H1 (cell line): ENCODE results near the gene UQCRFS1. TPM values are rescaled to one million over a fixed set of nuclear protein-coding genes. Genes with fewer than 3 reads are reported as not detected.

Source experiments
- CTCF ChIA-PET: fragments of 300-600 bp; sonication (Branson Sonifier 250); formaldehyde crosslinking; loops from one replicate; lab custom pipeline; 2021; ENCODE audit not compliant: partially characterized antibody; lab: Charles Lee
- POLR2A ChIA-PET: fragments of 300-600 bp; sonication (Branson Sonifier 250); formaldehyde crosslinking; loops from one replicate; lab custom pipeline; 2021; ENCODE audit warnings: inconsistent platforms; ENCODE audit not compliant: partially characterized antibody; lab: Charles Lee
- DNase-seq, 2 experiments: peaks; one replicate each; pipeline versions ENCODE4 v3.0.0 to v3.0.0-alpha.2; 2010 to 2022; ENCODE audit warnings: low spot score in 2 of 2, low read depth in 1 of 2, mixed read lengths in 1 of 2
- FAIRE-seq: peaks from 2 replicates; lab custom pipeline; 2011; peaks lifted over from hg19 to GRCh38; lab: Jason Lieb, UNC
- H2AFZ ChIP-seq: 2 replicates; pipeline ENCODE4 v1.8.1; 2012; ENCODE audit warnings: low read length, inconsistent platforms
- H2AK5ac ChIP-seq: 2 replicates; pipeline ENCODE4 v1.6.1; 2013; ENCODE audit warnings: low read depth, low read length
- H2BK120ac ChIP-seq: replicated peaks from 2 replicates; pipeline ENCODE3; 2013; ENCODE audit warnings: low read depth, low read length, inconsistent platforms
- H2BK12ac ChIP-seq: 2 replicates; pipeline ENCODE4 v1.6.1; 2013; ENCODE audit warnings: low read depth, low read length
- H2BK15ac ChIP-seq: 2 replicates; pipeline ENCODE4 v1.6.1; 2013; ENCODE audit warnings: low read length
- H2BK20ac ChIP-seq: 2 replicates; pipeline ENCODE4 v1.6.1; 2013; ENCODE audit warnings: low read length
- H2BK5ac ChIP-seq: 2 replicates; pipeline ENCODE4 v1.6.1; 2013; ENCODE audit warnings: low read depth, low read length
- H3K14ac ChIP-seq: 2 replicates; pipeline ENCODE4 v1.6.1; 2013; ENCODE audit warnings: inconsistent platforms; ENCODE audit not compliant: insufficient read length
- H3K18ac ChIP-seq: 2 replicates; pipeline ENCODE4 v1.6.1; 2013; ENCODE audit warnings: low read length; ENCODE audit errors: extremely low read depth
- H3K23ac ChIP-seq: 2 replicates; pipeline ENCODE4 v1.6.1; 2013; ENCODE audit warnings: inconsistent platforms; ENCODE audit not compliant: insufficient read length
- H3K23me2 ChIP-seq: 2 replicates; pipeline ENCODE4 v1.6.1; 2013; ENCODE audit warnings: low read depth, low read length
- H3K27ac ChIP-seq: 2 replicates; pipeline ENCODE4 v1.6.1; 2011; ENCODE audit warnings: low read depth, low read length, inconsistent platforms
- H3K27me3 ChIP-seq, 4 experiments: replicated peaks in 1 of 4; 1 replicate in 1 of 4; 2 replicates in 3 of 4; pipeline versions ENCODE4 v1.6.1 to v1.8.1; 2011 to 2013; ENCODE audit warnings: low read length in 3 of 4, mild to moderate bottlenecking in 3 of 4, inconsistent platforms in 2 of 4, mixed read lengths in 2 of 4, moderate library complexity in 1 of 4; ENCODE audit not compliant: control insufficient read depth in 3 of 4, insufficient read depth in 3 of 4; ENCODE audit errors: extremely low read depth in 1 of 4
- H3K36me3 ChIP-seq, 4 experiments: 2 replicates each; pipeline versions ENCODE4 v1.6.1 to v1.8.1; 2011 to 2013; ENCODE audit warnings: mild to moderate bottlenecking in 4 of 4, low read length in 3 of 4, moderate library complexity in 2 of 4, control low read depth in 1 of 4, inconsistent platforms in 1 of 4; ENCODE audit not compliant: insufficient read depth in 4 of 4, control insufficient read depth in 2 of 4
- H3K4ac ChIP-seq: replicated peaks from 2 replicates; pipeline ENCODE3; 2013; ENCODE audit warnings: low read length, low read depth, mixed read lengths, inconsistent platforms; ENCODE audit not compliant: insufficient read length
- H3K4me1 ChIP-seq, 4 experiments: replicated peaks in 1 of 4; 1 replicate in 1 of 4; 2 replicates in 3 of 4; pipeline versions ENCODE4 v1.6.1 to v1.8.1; 2011 to 2013; ENCODE audit warnings: low read length in 3 of 4, inconsistent platforms in 2 of 4, mixed read lengths in 1 of 4; ENCODE audit not compliant: insufficient read depth in 4 of 4, control insufficient read depth in 3 of 4
- H3K4me2 ChIP-seq, 2 experiments: 2 replicates each; pipeline versions ENCODE4 v1.6.1 to v1.8.1; 2011 to 2013; ENCODE audit warnings: low read depth in 2 of 2, low read length in 2 of 2, control low read depth in 1 of 2, inconsistent platforms in 1 of 2, mild to moderate bottlenecking in 1 of 2; ENCODE audit not compliant: insufficient read depth in 1 of 2
- H3K4me3 ChIP-seq, 4 experiments: fragments of 200-600, 300-600 bp in 1 of 4; sonication (generic), shearing (Covaris generic), sonication (Bioruptor Twin) in 1 of 4; 2 replicates each; pipeline versions ENCODE4 v1.5.1 to v1.8.1; 2011 to 2016; ENCODE audit warnings: low read length in 4 of 4, low read depth in 3 of 4, control low read depth in 2 of 4, inconsistent platforms in 2 of 4, mild to moderate bottlenecking in 2 of 4, mixed read lengths in 1 of 4, moderate library complexity in 1 of 4; ENCODE audit not compliant: insufficient read depth in 2 of 4; ENCODE audit errors: extremely low read depth in 1 of 4
- H3K56ac ChIP-seq: replicated peaks from 2 replicates; pipeline ENCODE3; 2013; ENCODE audit warnings: low read depth, mild to moderate bottlenecking, mixed read lengths, low read length, inconsistent platforms; ENCODE audit not compliant: insufficient read length
- H3K79me1 ChIP-seq: 2 replicates; pipeline ENCODE4 v1.6.1; 2013; ENCODE audit warnings: low read depth, low read length, control low read depth
- H3K79me2 ChIP-seq, 2 experiments: 2 replicates each; pipeline versions ENCODE4 v1.6.1 to v1.8.1; 2012 to 2013; ENCODE audit warnings: low read length in 2 of 2, mild to moderate bottlenecking in 2 of 2, inconsistent platforms in 1 of 2; ENCODE audit not compliant: insufficient read depth in 2 of 2, control insufficient read depth in 1 of 2
- H3K9ac ChIP-seq, 4 experiments: replicated peaks in 1 of 4; 1 replicate in 1 of 4; 2 replicates in 3 of 4; pipeline versions ENCODE4 v1.6.1 to v1.8.1; 2011 to 2013; ENCODE audit warnings: low read depth in 3 of 4, low read length in 3 of 4, control low read depth in 2 of 4, mild to moderate bottlenecking in 2 of 4, moderate library complexity in 2 of 4, inconsistent platforms in 1 of 4; ENCODE audit errors: extremely low read depth in 1 of 4
- H3K9me3 ChIP-seq, 2 experiments: 2 replicates each; pipeline versions ENCODE4 v1.6.1 to v1.8.1; 2012 to 2013; ENCODE audit warnings: mild to moderate bottlenecking in 2 of 2, moderate library complexity in 2 of 2, control low read depth in 1 of 2, inconsistent platforms in 1 of 2, low read depth in 1 of 2, low read length in 1 of 2, mixed read lengths in 1 of 2; ENCODE audit not compliant: insufficient read depth in 2 of 2
- H4K20me1 ChIP-seq, 2 experiments: replicated peaks in 1 of 2; 2 replicates each; pipeline versions ENCODE3 to v1.8.1; 2011 to 2013; ENCODE audit warnings: inconsistent platforms in 2 of 2, low read length in 2 of 2, mild to moderate bottlenecking in 1 of 2; ENCODE audit not compliant: insufficient read depth in 2 of 2, control insufficient read depth in 1 of 2
- H4K5ac ChIP-seq: 2 replicates; pipeline ENCODE4 v1.6.1; 2013; ENCODE audit warnings: low read length, low read depth, mixed read lengths, inconsistent platforms; ENCODE audit not compliant: insufficient read length
- H4K8ac ChIP-seq: 2 replicates; pipeline ENCODE4 v1.8.0; 2013; ENCODE audit warnings: mild to moderate bottlenecking, moderate library complexity, low read length, inconsistent platforms; ENCODE audit not compliant: insufficient read depth; ENCODE audit errors: extremely low read depth
- H4K91ac ChIP-seq: replicated peaks from 2 replicates; pipeline ENCODE3; 2013; ENCODE audit warnings: low read length, mixed read lengths, inconsistent platforms; ENCODE audit not compliant: insufficient read length
- BACH1 ChIP-seq: IDR thresholded peaks from 2 replicates; pipeline ENCODE4 v1.6.1; 2012; ENCODE audit warnings: low read length, improper control_type of control experiment
- BRCA1 ChIP-seq: IDR thresholded peaks from 2 replicates; pipeline ENCODE4 v1.6.1; 2012; ENCODE audit warnings: low read depth, low read length, improper control_type of control experiment
- KDM1A ChIP-seq: fragments of 200-600, 300-600 bp; sonication (generic); IDR thresholded peaks from 2 replicates; pipeline ENCODE4 v1.7.1; 2016; ENCODE audit warnings: mild to moderate bottlenecking, low read length, borderline replicate concordance
- KDM4A ChIP-seq: IDR thresholded peaks from one replicate; pipeline ENCODE4 v1.7.1; 2012; ENCODE audit warnings: low read depth, mild to moderate bottlenecking, moderate library complexity, low read length, inconsistent platforms; ENCODE audit not compliant: severe bottlenecking
- NRF1 ChIP-seq: IDR thresholded peaks from 2 replicates; pipeline ENCODE4 v1.6.1; 2011; ENCODE audit warnings: mild to moderate bottlenecking, low read depth, low read length, improper control_type of control experiment
- RAD21 ChIP-seq, 2 experiments: IDR thresholded peaks in 1 of 2; conservative IDR thresholded peaks in 1 of 2; 2 replicates each; pipeline ENCODE4 v1.6.1; 2011; ENCODE audit warnings: low read depth in 2 of 2, low read length in 2 of 2, improper control_type of control experiment in 1 of 2, inconsistent platforms in 1 of 2, mild to moderate bottlenecking in 1 of 2, moderate library complexity in 1 of 2
- WGBS, 2 experiments: shearing (Covaris generic) in 1 of 2; methylation state at CpG; one replicate each; pipeline versions ENCODE4 v1.1.6 to v1.1.7; 2013 to 2015; ENCODE audit warnings: low lambda C conversion rate in 2 of 2, mixed read lengths in 2 of 2, inconsistent platforms in 1 of 2, low coverage in 1 of 2, missing lambda C conversion rate in 1 of 2; ENCODE audit not compliant: insufficient replicate concordance in 2 of 2, insufficient coverage in 1 of 2, insufficient read length in 1 of 2; ENCODE audit errors: extremely low coverage in 1 of 2, missing lambda C conversion rate in 1 of 2; 5-methylcytosine and 5-hydroxymethylcytosine counted together
- polyA plus RNA-seq, 7 experiments: library from polyadenylated mRNA; depleted of rRNA in 3 of 7; stranded (reverse) in 5 of 7; unstranded in 2 of 7; fragments of >200 nt in 5 of 7; fragments of 200-250 nt in 2 of 7; gene quantifications; 1 replicate in 5 of 7; 2 replicates in 1 of 7; 4 replicates in 1 of 7; pipeline versions ENCODE4 v1.2.1 to v1.2.3, GENCODE V29; 2011 to 2013; ENCODE audit warnings: missing spikeins in 2 of 7, mixed read lengths in 2 of 7
- total RNA-seq: library from RNA; stranded (reverse); fragmentation: NEBNext Ultra II Directional; extraction: Animal tissue kit (Norgen Biotek cat#: 25700); gene quantifications from 2 replicates; pipeline ENCODE4 v1.2.1, GENCODE V29; 2021

UQCRFS1 gene
- total and polyA plus RNA-seq, 2 of the 8 experiments (the other 6 are each of a cell fraction or from before 2014, with no cell fraction given), result 52.4 to 59.1 TPM

DNA sequence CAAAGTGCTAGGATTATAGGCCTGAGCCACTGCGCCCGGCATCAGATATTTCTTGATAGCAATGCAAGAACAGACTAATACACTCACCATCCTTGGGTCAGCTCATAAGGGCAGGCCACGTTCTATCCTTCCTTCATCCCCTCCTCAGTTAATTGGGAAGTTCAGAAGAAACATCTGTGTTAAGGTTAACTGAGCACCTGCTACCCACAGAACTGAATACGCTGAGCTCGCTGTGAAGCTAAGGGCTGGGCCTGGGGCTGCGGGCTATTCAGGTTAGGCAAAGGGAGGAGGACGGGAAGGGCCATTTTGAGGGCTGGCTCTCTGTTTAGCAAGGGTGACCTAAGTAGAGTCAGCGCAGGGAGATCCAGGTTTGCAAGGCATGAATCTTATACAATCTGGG is 43.0 kb upstream of the UQCRFS1 start:
- Histone ChIP-seq H3K79me2 (no peaks in the 10 kb centered on the region), H3K56ac (no peak overlapping the region), H3K23ac (no peak overlapping the region), H2BK20ac (no peak overlapping the region), H4K20me1 (no peaks in the 10 kb centered on the region), H3K9me3 (peaks cover 10% of the 10 kb centered on the region in 2 experiments), H3K18ac (no peak overlapping the region), H4K91ac (no peak overlapping the region), H2AFZ (no peak overlapping the region), H2BK15ac (no peak overlapping the region), H2BK5ac (no peak overlapping the region), H3K36me3 (no peaks in the 10 kb centered on the region; a peak in 1 of 8 replicates), H3K4ac (no peak overlapping the region), H4K8ac (no peak overlapping the region), H4K5ac (no peak overlapping the region), H3K9ac (no peak overlapping the region), H3K27ac (no peak overlapping the region), H2AK5ac (no peak overlapping the region), H2BK120ac (no peak overlapping the region), H3K23me2 (no peaks in the 10 kb centered on the region), H3K4me1 (no peaks in the 10 kb centered on the region), H3K27me3 (no peaks in the 10 kb centered on the region), H2BK12ac (no peak overlapping the region), H3K4me2 (no peak overlapping the region), H3K4me3 (no peak overlapping the region), H3K14ac (no peak overlapping the region), H3K79me1 (no peaks in the 10 kb centered on the region)
- ChIA-PET POLR2A (no interaction called here), CTCF (interaction anchor here (1.1 to 10.7 kb wide), 4 partner anchors 7 to 136 kb away, joined by 3 to 117 read pairs (median 13); no protein-coding TSS in a partner anchor)
- TF ChIP-seq BACH1 (no peak), RAD21 (IDR thresholded peaks at IDR 0.05 in 1 of 2, conservative IDR thresholded peaks at IDR 0.05 in 1 of 2; ENCODE audit: low read depth in 2 of 2, low read length in 2 of 2) (no peak), BRCA1 (no peak), KDM4A (no peak), KDM1A (no peak), NRF1 (no peak)
- no peak for DNase-seq
- no peak for FAIRE-seq
- WGBS, 2 experiments, result 93% methylated on average over 8 of the region's 8 CpGs; no CpG with 5 or more reads in 1 of the 2 experiments
